ENCODE data around the gene PIRT.

The PIRT gene

DNA sequence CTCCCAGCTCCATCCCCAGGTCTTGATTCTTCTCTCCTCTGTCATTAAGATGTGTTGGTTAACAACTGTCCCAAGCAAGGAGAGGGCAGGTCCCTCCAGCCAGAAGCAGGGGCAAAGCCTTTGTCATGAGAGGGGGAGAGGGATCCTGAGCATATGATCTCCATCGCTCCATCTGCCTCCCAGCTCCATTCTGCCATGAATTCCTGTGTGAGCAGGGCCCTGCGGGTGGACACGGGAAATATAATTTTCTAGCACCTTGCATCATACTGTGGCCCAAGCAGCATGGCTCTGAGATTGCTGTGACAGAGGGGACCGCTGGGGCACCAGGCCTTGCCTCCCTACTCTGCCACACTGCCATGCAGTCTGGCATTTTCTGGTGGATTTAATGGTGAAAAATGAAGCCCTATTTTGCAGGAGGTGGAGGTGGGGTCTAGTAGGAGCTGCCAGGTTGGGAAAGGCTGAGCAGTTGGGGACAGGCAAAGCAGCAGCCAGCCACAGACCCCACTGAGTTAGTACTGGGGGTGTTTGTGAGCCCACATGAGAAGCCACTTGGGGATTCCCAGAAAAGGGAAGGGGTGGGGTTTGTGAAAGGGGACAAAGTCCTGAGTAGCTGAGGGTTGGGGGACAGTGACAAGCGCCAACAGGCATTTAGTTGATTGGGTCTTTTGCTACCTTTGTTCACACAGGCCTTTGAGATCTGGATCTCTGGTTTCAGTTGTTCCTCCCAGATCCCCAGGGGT, 50.4 kb downstream of the PIRT start:
- no peak overlapping the region for H3K4me3 ChIP-seq (ENCODE audit: low read length)
- no peak for TF ChIP-seq ZNF274 (IDR thresholded peaks at IDR 0.05; ENCODE audit: low read depth, low read length)

DNA sequence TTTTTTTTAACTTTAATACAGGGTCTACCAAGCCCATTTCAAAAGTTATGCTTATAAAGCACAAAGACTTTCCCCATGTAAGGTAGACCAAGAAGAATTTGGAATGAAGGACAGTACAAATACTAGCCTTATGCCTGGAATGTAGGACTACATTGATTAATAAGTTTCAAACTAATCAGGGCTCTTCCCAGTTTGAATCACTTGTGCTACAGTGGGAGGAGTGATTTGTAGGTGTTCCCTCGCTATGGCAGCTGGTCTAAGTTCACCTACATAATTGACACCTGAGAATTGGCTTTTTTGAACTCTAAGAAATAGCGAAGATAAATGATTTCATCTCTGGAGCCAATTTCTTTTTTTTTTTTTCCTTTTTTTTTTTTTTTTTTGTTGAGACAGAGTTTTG, 52.6 kb downstream of the PIRT start:
- H3K4me3 ChIP-seq (ENCODE audit: low read length): no peak overlapping the region
- TF ChIP-seq ZNF274 (IDR thresholded peaks at IDR 0.05; ENCODE audit: low read depth, low read length): no peak

DNA sequence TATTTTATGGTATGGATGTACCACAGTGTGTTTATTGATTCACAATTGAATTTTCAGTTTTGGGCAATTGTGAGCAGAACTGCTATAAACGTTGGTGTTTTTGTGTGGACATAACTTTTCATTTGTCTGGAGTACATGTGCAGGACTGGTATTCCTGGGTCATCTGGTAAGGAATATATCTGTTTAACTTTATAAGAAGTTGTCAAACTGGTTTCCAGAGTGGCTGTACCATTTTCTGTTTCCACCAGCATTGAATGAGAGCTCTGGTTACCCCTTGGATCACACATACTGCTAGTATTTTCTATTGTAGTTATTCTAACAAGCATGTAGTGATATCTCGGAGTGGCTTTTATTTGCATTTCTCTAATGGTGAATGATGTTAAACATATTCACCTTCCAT, 58.3 kb downstream of the PIRT start:
- H3K4me3 ChIP-seq (ENCODE audit: low read length): no peak overlapping the region
- TF ChIP-seq ZNF274 (IDR thresholded peaks at IDR 0.05; ENCODE audit: low read depth, low read length): no peak

DNA sequence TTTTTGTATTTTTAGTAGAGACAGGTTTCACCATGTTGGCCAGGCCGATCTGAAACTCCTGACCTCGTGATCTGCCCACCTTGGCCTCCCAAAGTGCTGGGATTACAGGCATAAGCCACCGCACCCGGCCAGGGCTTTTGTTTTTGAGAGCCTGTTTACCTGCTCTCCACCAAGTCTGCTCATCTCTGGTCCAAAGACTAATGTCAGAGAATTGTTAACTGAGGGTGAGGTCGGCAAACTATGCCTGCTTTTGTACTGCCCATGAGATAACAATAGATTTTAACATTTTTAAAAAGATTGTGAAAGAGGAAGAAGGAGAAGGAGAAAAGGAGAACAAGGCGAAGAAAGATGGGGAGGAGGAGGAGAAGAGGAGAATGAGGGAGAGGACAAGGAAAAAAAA, 60.0 kb downstream of the PIRT start:
- no peak overlapping the region for H3K4me3 ChIP-seq (ENCODE audit: low read length)
- no peak for TF ChIP-seq ZNF274 (IDR thresholded peaks at IDR 0.05; ENCODE audit: low read depth, low read length)

DNA sequence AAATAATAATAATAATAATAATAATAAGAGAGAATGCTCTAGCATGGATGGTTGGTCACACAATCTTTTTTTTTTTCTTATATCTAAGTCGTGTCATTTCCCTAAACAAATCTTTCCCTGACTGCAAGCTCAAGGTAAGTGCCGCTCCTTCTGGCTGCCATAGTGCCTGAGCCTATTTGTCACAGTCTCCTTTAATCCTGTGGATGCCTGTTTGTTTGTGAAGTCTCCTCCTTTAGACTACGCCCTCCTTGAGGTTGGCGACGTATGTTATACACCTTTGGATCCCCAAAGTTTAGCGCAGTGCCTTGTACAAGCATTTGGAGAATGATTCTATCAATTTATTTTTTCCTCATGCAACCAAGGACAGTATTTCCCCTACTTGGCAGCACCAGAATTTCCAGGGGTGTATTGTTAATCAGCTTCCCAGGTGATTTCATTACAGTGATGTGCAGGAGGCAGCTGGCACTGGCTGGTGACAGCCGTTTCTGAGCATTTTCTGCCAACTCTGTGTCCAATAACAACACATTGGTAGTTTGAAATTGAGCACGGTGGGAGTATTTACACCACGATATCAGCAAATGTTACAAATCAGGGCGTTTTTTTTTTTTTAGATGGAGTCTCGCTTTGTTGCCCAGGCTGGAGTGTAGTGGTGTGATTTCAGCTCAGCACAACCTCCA, 60.6 kb downstream of the PIRT start:
- no peak for TF ChIP-seq ZNF274 (IDR thresholded peaks at IDR 0.05; ENCODE audit: low read depth, low read length)
- H3K4me3 ChIP-seq (ENCODE audit: low read length): no peak overlapping the region

DNA sequence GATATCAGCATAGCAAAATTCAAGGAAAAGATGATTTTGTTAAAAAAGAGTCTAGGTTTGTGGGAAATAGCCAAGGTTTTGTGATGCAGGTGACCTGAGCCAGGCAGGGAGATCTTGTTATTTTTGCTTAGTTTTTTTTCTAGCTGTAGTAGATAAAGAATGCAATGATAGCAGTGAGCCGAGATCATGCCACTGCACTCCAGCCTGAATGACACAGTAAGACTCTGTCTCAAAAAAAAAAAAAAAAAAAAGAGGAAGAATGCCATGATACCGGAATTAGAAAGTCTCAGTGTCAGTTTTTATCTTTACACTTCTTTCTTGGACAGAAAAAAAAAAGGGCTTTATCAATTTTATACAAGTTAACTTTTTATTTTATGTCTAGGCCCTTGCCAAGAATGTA, 61.5 kb downstream of the PIRT start:
- no peak overlapping the region for H3K4me3 ChIP-seq (ENCODE audit: low read length)
- no peak for TF ChIP-seq ZNF274 (IDR thresholded peaks at IDR 0.05; ENCODE audit: low read depth, low read length)

DNA sequence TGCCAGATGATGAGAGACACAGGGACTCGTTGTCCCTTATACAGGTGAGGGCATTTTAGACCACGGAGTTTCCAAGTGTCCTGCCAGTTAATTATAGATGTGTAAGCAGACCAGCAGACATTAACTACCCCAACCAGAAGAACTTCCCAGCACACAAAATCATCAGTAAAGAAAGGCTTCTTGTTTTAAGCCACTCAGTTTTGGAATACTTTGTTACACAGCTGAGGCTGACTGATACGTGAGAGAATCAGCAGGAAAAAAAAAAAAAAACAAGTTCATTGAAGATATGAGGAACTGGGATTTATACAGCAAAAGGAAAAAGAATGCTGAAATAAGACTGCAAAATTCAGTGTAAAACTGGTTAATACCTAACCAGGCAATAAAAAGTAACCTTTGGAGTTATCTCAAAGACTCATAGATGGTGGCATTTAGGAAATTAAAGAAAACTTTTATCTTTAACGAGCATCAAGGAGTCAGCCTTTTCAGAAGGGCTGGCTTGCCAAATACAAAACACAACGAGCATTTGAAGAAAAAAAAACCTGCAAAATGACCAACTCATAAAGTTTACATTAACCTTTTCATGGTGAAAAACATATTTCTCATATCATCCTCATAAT, 62.0 kb downstream of the PIRT start:
- H3K4me3 ChIP-seq (ENCODE audit: low read length): no peak overlapping the region
- TF ChIP-seq ZNF274 (IDR thresholded peaks at IDR 0.05; ENCODE audit: low read depth, low read length): no peak

DNA sequence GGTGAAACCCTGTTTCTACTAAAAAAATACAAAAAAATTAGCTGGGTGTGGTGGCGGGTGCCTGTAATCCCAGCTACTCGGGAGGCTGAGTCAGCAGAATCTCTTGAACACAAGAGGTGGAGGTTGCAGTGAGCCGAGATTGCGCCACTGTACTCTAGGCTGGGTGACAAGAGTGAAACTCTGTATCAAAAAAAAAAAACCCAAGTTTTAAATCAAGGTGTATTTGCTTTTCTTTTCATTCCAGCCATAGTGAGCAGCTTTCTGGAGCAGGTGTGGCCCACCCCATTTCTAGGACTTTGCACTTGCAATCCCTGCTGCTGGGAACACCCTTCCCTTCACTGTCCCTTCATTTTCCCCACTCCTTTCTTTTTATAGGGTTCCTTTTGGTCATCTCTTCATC, 62.8 kb downstream of the PIRT start:
- no peak for TF ChIP-seq ZNF274 (IDR thresholded peaks at IDR 0.05; ENCODE audit: low read depth, low read length)
- H3K4me3 ChIP-seq (ENCODE audit: low read length): no peak overlapping the region

DNA sequence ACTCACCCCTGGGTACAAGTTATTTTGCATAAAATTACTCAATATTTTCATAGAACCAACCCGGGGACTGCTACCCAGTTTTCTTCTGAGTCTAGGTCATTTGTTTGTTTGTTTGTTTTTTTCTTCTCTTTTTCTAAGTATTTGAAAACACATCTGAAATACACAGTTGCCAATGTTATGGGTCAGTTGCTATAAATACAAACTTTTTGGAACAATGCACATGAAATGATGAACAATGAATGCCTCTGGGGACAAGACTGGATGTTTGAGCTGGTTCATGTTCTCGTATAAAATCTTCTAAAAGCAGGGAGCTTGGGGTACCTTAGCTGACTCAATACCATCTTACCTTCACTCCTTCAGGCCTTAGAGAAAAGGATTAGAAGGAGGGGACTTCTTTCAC, 64.5 kb downstream of the PIRT start:
- no peak overlapping the region for H3K4me3 ChIP-seq (ENCODE audit: low read length)
- TF ChIP-seq ZNF274 (IDR thresholded peaks at IDR 0.05; ENCODE audit: low read depth, low read length): no peak

Measured in GM08714 (cell line).